ENCODE results near the gene LY6G6D. TPM values are rescaled to one million over a fixed set of nuclear protein-coding genes. Genes with fewer than 3 reads are reported as not detected.
"Not testable (repeated sequence)": the region's sequence is repeated elsewhere in the genome, so short reads cannot be mapped to it uniquely, and the experiment has no call there.

The LY6G6D gene
- total and polyA plus RNA-seq, 7 experiments from 2014 or later: not detected

DNA sequence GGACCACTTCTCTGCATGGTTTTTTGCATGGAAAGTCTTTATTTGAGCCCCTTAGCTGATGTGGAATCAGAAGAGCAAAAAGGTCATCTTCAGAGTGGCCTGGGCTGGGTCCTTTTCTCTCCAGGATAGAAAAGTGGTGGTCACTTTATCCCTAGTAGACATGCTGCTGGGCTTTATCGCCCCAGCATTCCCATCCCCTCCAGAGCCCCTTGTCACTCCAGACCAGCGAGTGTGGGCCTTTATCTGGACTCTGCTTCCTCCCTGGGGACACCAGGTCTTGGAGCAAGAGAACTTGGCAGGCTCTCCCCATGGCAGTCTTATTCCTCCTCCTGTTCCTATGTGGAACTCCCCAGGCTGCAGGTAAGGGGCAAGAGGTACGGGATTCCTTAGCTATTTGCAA, 8.5 kb upstream of the LY6G6D start, which contains the start of gene LY6G6F:
LY6G6F (plus strand) TSS at position 268 of the 400 bp plus-strand sequence; CDS start at position 309, 41 bp downstream.
- intact Hi-C loops (cut with micrococcal nuclease): loop anchor here in 1 of 2 donors (10.0 kb wide), 1 partner anchor 162 kb away; the partner anchor contains the start of genes ATP6V1G2, DDX39B and NFKBIL1
- H3K4me3 ChIP-seq (ENCODE audit: low read length): no peak within 1 kb of the TSS
- CTCF ChIA-PET: interaction anchor here (0.9 kb wide), 1 partner anchor 8 kb away, joined by 4 read pairs; no protein-coding TSS in a partner anchor
- Mint-ChIP-seq H3K4me1 (peaks cover 8 to 26% (median 23%) of the 10 kb centered on the region in 7 donors), H3K9me3 (peaks cover 0 to 3% (median 0%) of the 10 kb centered on the region in 11 donors), H3K36me3 (no peaks in the 10 kb centered on the region), H3K27me3 (peaks cover 0 to 5% (median 0%) of the 10 kb centered on the region in 5 donors), H3K27ac (peak within 1 kb of the TSS in 1 of 9 donors; percentile 59), H3K4me3 (no peak within 1 kb of the TSS)
- DNase-seq (no peak), ATAC-seq (no peak)
- peaks cover 0 to 8% (median 0%) of the 10 kb centered on the region in 3 experiments for H3K36me3 ChIP-seq (ENCODE audit: control insufficient read depth in 2 of 3, insufficient read depth in 3 of 3, low read length in 3 of 3)
- no peaks in the 10 kb centered on the region for H3K9me3 ChIP-seq (ENCODE audit: control insufficient read depth in 2 of 3, low read length in 3 of 3)
- no peak within 1 kb of the TSS for H3K27ac ChIP-seq (ENCODE audit: low read depth, low read length)
- POLR2A ChIA-PET: interaction anchor here (0.6 kb wide), 1 partner anchor 8 kb away, joined by 4 read pairs; no protein-coding TSS in a partner anchor
- peaks cover 15 to 23% of the 10 kb centered on the region in 2 donors for H3K4me1 ChIP-seq (ENCODE audit: control insufficient read depth in 2 of 2, insufficient read depth in 2 of 2, low read length in 2 of 2)
- no peaks in the 10 kb centered on the region for H3K27me3 ChIP-seq (ENCODE audit: control insufficient read depth in 2 of 2, insufficient read depth in 2 of 2, low read length in 2 of 2)

DNA sequence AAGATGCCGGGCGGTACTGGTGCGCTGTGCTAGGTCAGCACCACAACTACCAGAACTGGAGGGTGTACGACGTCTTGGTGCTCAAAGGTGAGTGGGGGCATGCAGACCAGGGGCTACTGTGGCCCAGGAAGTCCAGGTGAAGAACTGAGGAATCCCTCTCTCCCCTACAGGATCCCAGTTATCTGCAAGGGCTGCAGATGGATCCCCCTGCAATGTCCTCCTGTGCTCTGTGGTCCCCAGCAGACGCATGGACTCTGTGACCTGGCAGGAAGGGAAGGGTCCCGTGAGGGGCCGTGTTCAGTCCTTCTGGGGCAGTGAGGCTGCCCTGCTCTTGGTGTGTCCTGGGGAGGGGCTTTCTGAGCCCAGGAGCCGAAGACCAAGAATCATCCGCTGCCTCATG, 7.4 kb upstream of the LY6G6D start:
- Histone ChIP-seq H3K9me3 (ENCODE audit: control insufficient read depth in 2 of 3, low read length in 3 of 3) (no peaks in the 10 kb centered on the region), H3K4me3 (ENCODE audit: low read length) (no peak overlapping the region), H3K36me3 (ENCODE audit: control insufficient read depth in 2 of 3, insufficient read depth in 3 of 3, low read length in 3 of 3) (peaks cover 0 to 4% (median 0%) of the 10 kb centered on the region in 3 experiments), H3K4me1 (ENCODE audit: control insufficient read depth in 2 of 2, insufficient read depth in 2 of 2, low read length in 2 of 2) (peaks cover 7 to 13% of the 10 kb centered on the region in 2 donors), H3K27me3 (ENCODE audit: control insufficient read depth in 2 of 2, insufficient read depth in 2 of 2, low read length in 2 of 2) (no peaks in the 10 kb centered on the region), H3K27ac (ENCODE audit: low read depth, low read length) (no peak overlapping the region)
- CTCF ChIA-PET: no interaction called here
- H3K9me3 Mint-ChIP-seq: peaks cover 0 to 3% (median 0%) of the 10 kb centered on the region in 11 donors
- H3K4me3 Mint-ChIP-seq: no peak overlapping the region
- no peak for DNase-seq
- H3K4me1 Mint-ChIP-seq: peaks cover 4 to 27% (median 19%) of the 10 kb centered on the region in 7 donors
- ATAC-seq: no peak
- no peaks in the 10 kb centered on the region for H3K36me3 Mint-ChIP-seq
- peaks cover 0 to 11% (median 0%) of the 10 kb centered on the region in 5 donors for H3K27me3 Mint-ChIP-seq
- POLR2A ChIA-PET: no interaction called here
- intact Hi-C loops (cut with micrococcal nuclease): loop anchor here in 1 of 2 donors (10.0 kb wide), 1 partner anchor 163 kb away; the partner anchor contains the start of genes ATP6V1G2, DDX39B and NFKBIL1
- no peak overlapping the region for H3K27ac Mint-ChIP-seq

DNA sequence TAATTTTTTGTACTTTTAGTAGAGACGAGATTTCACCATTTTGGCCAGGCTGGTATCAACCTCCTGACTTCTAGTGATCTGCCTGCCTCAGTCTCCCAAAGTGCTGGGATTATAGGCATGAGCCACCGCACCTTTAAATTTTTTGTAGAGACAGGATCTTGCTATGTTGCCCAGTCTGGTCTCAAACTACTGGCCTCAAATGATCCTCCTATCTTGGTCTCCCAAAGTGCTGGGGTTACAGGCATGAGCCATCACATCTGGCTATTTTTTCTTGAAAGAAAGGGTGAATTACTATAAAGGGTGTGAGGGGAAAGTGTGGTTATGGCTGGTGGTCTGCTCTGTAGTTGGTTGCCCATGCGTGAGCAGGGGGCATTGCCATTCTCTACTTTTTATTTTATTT, 6.9 kb upstream of the LY6G6D start:
- CTCF ChIA-PET: no interaction called here
- no peak overlapping the region for H3K27ac ChIP-seq (ENCODE audit: low read depth, low read length)
- H3K4me3 Mint-ChIP-seq: no peak overlapping the region
- peaks cover 4 to 30% (median 19%) of the 10 kb centered on the region in 7 donors for H3K4me1 Mint-ChIP-seq
- peaks cover 0 to 3% (median 0%) of the 10 kb centered on the region in 11 donors for H3K9me3 Mint-ChIP-seq
- no peaks in the 10 kb centered on the region for H3K27me3 ChIP-seq (ENCODE audit: control insufficient read depth in 2 of 2, insufficient read depth in 2 of 2, low read length in 2 of 2)
- H3K4me1 ChIP-seq (ENCODE audit: control insufficient read depth in 2 of 2, insufficient read depth in 2 of 2, low read length in 2 of 2): peaks cover 7 to 13% of the 10 kb centered on the region in 2 donors
- POLR2A ChIA-PET: no interaction called here
- no peaks in the 10 kb centered on the region for H3K9me3 ChIP-seq (ENCODE audit: control insufficient read depth in 2 of 3, low read length in 3 of 3)
- no peak for ATAC-seq
- H3K36me3 Mint-ChIP-seq: no peaks in the 10 kb centered on the region
- intact Hi-C loops (cut with micrococcal nuclease): loop anchor here in 1 of 2 donors (10.0 kb wide), 1 partner anchor 163 kb away; the partner anchor contains the start of genes ATP6V1G2, DDX39B and NFKBIL1
- H3K27ac Mint-ChIP-seq: no peak overlapping the region
- DNase-seq: no peak
- H3K27me3 Mint-ChIP-seq: peaks cover 0 to 14% (median 0%) of the 10 kb centered on the region in 5 donors
- H3K36me3 ChIP-seq (ENCODE audit: control insufficient read depth in 2 of 3, insufficient read depth in 3 of 3, low read length in 3 of 3): no peaks in the 10 kb centered on the region
- H3K4me3 ChIP-seq (ENCODE audit: low read length): no peak overlapping the region

DNA sequence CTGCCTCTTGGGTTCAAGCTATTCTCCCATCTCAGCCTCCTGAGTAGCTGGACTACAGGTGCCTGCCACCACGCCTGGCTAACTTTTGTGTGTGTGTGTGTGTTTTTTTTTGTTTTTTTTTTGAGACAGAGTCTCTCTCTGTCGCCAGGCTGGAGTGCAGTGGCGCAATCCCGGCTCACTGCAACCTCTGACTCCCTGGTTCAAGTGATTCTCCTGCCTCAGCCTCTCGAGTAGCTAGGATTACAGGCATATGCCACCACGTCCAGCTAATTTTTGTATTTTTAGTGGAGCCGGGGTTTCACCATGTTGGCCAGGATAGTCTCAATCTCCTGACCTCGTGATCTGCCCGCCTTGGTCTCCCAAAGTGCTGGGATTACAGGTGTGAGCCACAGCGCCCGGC, 6.0 kb upstream of the LY6G6D start:
- H3K27ac ChIP-seq (ENCODE audit: low read depth, low read length); CTCF ChIA-PET; H3K4me1 ChIP-seq (ENCODE audit: control insufficient read depth in 2 of 2, insufficient read depth in 2 of 2, low read length in 2 of 2); H3K27ac Mint-ChIP-seq; H3K27me3 ChIP-seq (ENCODE audit: control insufficient read depth in 2 of 2, insufficient read depth in 2 of 2, low read length in 2 of 2); H3K9me3 ChIP-seq (ENCODE audit: control insufficient read depth in 2 of 3, low read length in 3 of 3); H3K4me3 ChIP-seq (ENCODE audit: low read length); H3K36me3 ChIP-seq (ENCODE audit: control insufficient read depth in 2 of 3, insufficient read depth in 3 of 3, low read length in 3 of 3); H3K9me3 Mint-ChIP-seq; ATAC-seq; H3K4me3 Mint-ChIP-seq; H3K36me3 Mint-ChIP-seq; DNase-seq: not testable (repeated sequence)
- H3K27me3 Mint-ChIP-seq: peaks cover 0 to 16% (median 0%) of the 10 kb centered on the region in 5 donors
- POLR2A ChIA-PET: interaction anchor here (0.6 kb wide), 1 partner anchor 122 kb away, joined by 4 read pairs; no protein-coding TSS in a partner anchor
- intact Hi-C loops (cut with micrococcal nuclease): loop anchor here in 1 of 2 donors (10.0 kb wide), 1 partner anchor 164 kb away; the partner anchor contains the start of genes ATP6V1G2, DDX39B and NFKBIL1
- H3K4me1 Mint-ChIP-seq: peaks cover 4 to 33% (median 20%) of the 10 kb centered on the region in 7 donors

DNA sequence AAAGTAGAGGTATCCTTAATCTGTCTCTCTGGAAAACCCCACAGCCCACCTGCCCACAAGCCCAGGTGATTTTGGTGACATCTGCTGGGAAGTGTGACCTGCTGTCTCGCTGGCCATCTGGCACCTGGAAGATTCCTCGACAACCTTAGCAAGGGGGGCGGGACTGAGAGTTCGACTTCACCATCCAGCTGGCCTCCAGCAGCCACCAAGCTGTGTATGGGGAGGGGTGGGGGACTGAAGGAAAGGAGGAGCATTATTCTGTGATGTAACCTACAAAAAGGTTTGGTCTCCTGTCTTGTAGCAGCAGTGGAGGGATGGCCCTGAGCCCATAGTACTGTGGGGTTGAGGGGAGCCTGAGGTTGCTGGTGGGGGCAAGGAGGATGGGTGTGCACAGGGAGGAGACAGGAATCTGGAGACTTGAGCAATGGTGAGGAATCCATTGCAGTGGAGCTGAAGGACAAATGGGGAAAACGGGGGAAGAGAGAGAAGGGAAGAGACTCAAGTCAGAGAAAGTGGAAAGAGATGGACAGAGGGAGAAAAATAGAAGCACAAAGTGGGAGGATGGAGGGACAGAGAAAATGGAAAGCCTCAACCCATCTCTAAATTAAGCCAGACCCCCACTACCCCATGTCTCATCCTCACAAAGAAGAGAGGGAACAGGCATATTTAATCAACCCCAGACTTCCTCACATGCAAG, 4.5 kb upstream of the LY6G6D start:
- DNase-seq (no peak), ATAC-seq (no peak)
- intact Hi-C loops (cut with micrococcal nuclease): no loop called here
- peaks cover 4 to 34% (median 21%) of the 10 kb centered on the region in 7 donors for H3K4me1 Mint-ChIP-seq
- Histone ChIP-seq H3K36me3 (ENCODE audit: control insufficient read depth in 2 of 3, insufficient read depth in 3 of 3, low read length in 3 of 3) (no peaks in the 10 kb centered on the region), H3K9me3 (ENCODE audit: control insufficient read depth in 2 of 3, low read length in 3 of 3) (no peaks in the 10 kb centered on the region), H3K27me3 (ENCODE audit: control insufficient read depth in 2 of 2, insufficient read depth in 2 of 2, low read length in 2 of 2) (no peaks in the 10 kb centered on the region), H3K4me1 (ENCODE audit: control insufficient read depth in 2 of 2, insufficient read depth in 2 of 2, low read length in 2 of 2) (peaks cover 7% of the 10 kb centered on the region in 2 donors), H3K4me3 (ENCODE audit: low read length) (no peak overlapping the region), H3K27ac (ENCODE audit: low read depth, low read length) (no peak overlapping the region)
- H3K27ac Mint-ChIP-seq: peak overlapping the region in 2 of 9 donors; percentile 5 to 28
- CTCF ChIA-PET: no interaction called here
- peaks cover 0 to 3% (median 0%) of the 10 kb centered on the region in 11 donors for H3K9me3 Mint-ChIP-seq
- POLR2A ChIA-PET: interaction anchor here (0.6 to 0.8 kb wide), 2 partner anchors 17 to 35 kb away, joined by 3 read pairs; no protein-coding TSS in a partner anchor
- H3K27me3 Mint-ChIP-seq: peaks cover 0 to 19% (median 0%) of the 10 kb centered on the region in 5 donors
- no peaks in the 10 kb centered on the region for H3K36me3 Mint-ChIP-seq
- H3K4me3 Mint-ChIP-seq: no peak overlapping the region

DNA sequence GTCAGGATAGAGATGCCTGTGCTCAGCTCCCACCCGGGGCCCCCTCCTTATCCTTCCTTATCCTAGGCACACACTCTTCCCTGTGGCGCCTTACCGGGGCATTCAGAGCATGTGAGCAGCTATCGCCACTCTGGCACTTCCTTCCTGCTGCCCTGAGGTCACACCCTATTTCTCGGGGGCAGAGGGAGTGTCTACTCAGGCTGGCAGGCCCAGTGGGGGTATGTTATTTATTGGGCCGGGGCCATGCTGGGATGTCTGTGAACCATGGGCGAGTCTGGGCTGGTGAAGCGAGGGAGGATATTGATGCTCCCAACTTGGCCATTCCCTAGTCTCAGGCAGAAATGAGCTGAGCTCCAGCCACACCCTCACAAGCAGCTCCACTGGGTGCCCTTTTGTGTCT, 3.9 kb upstream of the LY6G6D start:
- DNase-seq: no peak
- H3K27ac Mint-ChIP-seq: peak overlapping the region in 1 of 9 donors; percentile 28
- Histone ChIP-seq H3K4me3 (ENCODE audit: low read length) (no peak overlapping the region), H3K27me3 (ENCODE audit: control insufficient read depth in 2 of 2, insufficient read depth in 2 of 2, low read length in 2 of 2) (no peaks in the 10 kb centered on the region), H3K27ac (ENCODE audit: low read depth, low read length) (no peak overlapping the region), H3K9me3 (ENCODE audit: control insufficient read depth in 2 of 3, low read length in 3 of 3) (no peaks in the 10 kb centered on the region), H3K36me3 (ENCODE audit: control insufficient read depth in 2 of 3, insufficient read depth in 3 of 3, low read length in 3 of 3) (no peaks in the 10 kb centered on the region), H3K4me1 (ENCODE audit: control insufficient read depth in 2 of 2, insufficient read depth in 2 of 2, low read length in 2 of 2) (peaks cover 7% of the 10 kb centered on the region in 2 donors)
- H3K9me3 Mint-ChIP-seq: peaks cover 0 to 3% (median 0%) of the 10 kb centered on the region in 11 donors
- H3K36me3 Mint-ChIP-seq: no peaks in the 10 kb centered on the region
- peaks cover 4 to 34% (median 21%) of the 10 kb centered on the region in 7 donors for H3K4me1 Mint-ChIP-seq
- intact Hi-C loops (cut with micrococcal nuclease): no loop called here
- POLR2A ChIA-PET: interaction anchor here (0.6 to 0.8 kb wide), 3 partner anchors 16 to 154 kb away, joined by 3 read pairs; no protein-coding TSS in a partner anchor
- no peak overlapping the region for H3K4me3 Mint-ChIP-seq
- H3K27me3 Mint-ChIP-seq: peaks cover 0 to 19% (median 0%) of the 10 kb centered on the region in 5 donors
- CTCF ChIA-PET: interaction anchor here (0.6 to 1.2 kb wide), 2 partner anchors 18 to 20 kb away, joined by 3 read pairs; no protein-coding TSS in a partner anchor
- ATAC-seq: peak; percentile 49

Data from naive thymus-derived CD4-positive, alpha-beta T cell (primary cell).